ENCODE data around the gene NVL. TPM values are rescaled to one million over a fixed set of nuclear protein-coding genes. Genes with fewer than 3 reads are reported as not detected.

Gene NVL
- total RNA-seq, 2 experiments from 2014 or later, result 37.7 to 40.4 TPM

DNA sequence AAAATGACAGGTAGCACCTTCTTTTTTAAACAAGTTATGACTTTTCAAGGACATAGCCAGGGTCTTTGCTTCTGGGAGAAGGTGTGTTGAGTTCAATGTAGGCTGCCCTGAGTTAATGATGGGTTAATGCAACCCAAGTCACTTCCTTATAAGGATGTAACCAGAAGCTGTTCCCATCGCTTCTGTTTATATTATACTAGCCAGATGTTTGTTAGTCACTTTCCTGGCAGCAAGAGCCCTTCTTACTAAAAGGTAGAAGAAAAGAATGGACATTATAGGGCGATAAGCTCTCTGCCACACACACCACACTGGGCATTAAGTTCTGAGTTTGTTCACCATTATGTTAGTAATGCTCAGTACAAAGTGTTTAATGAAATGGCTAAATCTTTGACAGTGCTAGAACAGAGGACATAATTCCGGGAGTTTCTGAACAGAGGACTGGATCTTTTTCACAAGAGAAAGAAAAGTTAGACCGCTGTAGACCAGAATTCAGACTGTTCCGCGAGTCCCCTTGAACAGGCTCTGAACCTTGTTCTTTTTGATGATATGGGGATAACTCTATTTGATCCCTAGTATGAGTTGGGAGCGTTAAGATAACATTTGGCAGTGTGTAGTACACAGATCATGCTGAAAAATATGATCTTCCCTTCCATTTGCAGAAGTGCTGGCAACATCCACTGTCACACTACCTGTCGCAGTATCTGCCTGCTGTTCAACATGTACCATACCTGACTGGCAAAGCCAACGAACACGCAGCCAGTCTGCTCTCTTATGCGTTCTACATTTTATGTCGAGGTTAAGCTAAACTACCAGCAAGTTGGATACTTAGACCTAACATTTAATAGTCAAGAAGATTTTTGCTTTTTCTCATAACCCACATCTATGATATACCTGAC is 105.9 kb downstream of the NVL start:
- POLR2A ChIA-PET, result no interaction called here
- H3K4me1 Mint-ChIP-seq (ENCODE audit: low read depth), result no peaks in the 10 kb centered on the region

DNA sequence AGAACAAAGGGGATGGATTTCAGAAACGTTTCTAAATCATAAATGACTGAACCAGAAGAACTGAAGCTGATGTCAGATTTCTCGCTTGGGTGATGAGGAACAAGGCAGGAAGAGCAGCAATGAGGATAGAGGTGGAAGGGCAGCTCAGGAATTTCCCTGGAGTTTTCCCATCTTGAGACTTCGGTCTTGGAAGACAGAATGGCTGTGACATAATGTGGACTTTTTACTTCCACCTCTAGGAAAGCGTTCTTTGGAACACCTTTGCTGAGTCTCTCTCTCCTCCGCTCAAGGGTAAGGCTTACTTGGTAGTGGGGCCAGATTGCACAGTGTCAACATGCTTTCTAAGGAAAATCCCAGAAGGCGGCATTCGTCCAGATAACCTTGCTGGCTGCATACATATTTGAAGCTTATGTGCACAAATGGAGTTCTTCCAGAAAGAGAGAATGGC is 110.3 kb downstream of the NVL start:
- ChIA-PET CTCF (no interaction called here), POLR2A (interaction anchor here (0.6 kb wide), 1 partner anchor 373 kb away, joined by 3 read pairs; no protein-coding TSS in a partner anchor)
- H3K4me3 Mint-ChIP-seq, result no peak overlapping the region
- no peak for ATAC-seq
- H3K36me3 Mint-ChIP-seq (ENCODE audit: low read depth), result no peaks in the 10 kb centered on the region
- H3K27ac Mint-ChIP-seq, result no peak overlapping the region
- intact Hi-C loops (cut with micrococcal nuclease), result no loop called here
- no peaks in the 10 kb centered on the region for H3K27me3 Mint-ChIP-seq
- H3K9me3 Mint-ChIP-seq, result no peaks in the 10 kb centered on the region
- no peaks in the 10 kb centered on the region for H3K4me1 Mint-ChIP-seq (ENCODE audit: low read depth)
- TF ChIP-seq, protein P1, sequence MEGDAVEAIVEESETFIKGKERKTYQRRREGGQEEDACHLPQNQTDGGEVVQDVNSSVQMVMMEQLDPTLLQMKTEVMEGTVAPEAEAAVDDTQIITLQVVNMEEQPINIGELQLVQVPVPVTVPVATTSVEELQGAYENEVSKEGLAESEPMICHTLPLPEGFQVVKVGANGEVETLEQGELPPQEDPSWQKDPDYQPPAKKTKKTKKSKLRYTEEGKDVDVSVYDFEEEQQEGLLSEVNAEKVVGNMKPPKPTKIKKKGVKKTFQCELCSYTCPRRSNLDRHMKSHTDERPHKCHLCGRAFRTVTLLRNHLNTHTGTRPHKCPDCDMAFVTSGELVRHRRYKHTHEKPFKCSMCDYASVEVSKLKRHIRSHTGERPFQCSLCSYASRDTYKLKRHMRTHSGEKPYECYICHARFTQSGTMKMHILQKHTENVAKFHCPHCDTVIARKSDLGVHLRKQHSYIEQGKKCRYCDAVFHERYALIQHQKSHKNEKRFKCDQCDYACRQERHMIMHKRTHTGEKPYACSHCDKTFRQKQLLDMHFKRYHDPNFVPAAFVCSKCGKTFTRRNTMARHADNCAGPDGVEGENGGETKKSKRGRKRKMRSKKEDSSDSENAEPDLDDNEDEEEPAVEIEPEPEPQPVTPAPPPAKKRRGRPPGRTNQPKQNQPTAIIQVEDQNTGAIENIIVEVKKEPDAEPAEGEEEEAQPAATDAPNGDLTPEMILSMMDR (IDR thresholded peaks at IDR 0.05), result no peak
- DNase-seq, result no peak

More for the DNA sequence above, 105.9 kb downstream of the NVL start:
- Mint-ChIP-seq H3K27me3 (no peaks in the 10 kb centered on the region), H3K9me3 (no peaks in the 10 kb centered on the region), H3K36me3 (ENCODE audit: low read depth) (peaks cover 2% of the 10 kb centered on the region), H3K4me3 (no peak overlapping the region), H3K27ac (no peak overlapping the region)
- CTCF ChIA-PET, result no interaction called here
- intact Hi-C loops (cut with micrococcal nuclease), result no loop called here
- ATAC-seq, result no peak
- DNase-seq, result no peak
- TF ChIP-seq, protein P1 (IDR thresholded peaks at IDR 0.05), result no peak

DNA sequence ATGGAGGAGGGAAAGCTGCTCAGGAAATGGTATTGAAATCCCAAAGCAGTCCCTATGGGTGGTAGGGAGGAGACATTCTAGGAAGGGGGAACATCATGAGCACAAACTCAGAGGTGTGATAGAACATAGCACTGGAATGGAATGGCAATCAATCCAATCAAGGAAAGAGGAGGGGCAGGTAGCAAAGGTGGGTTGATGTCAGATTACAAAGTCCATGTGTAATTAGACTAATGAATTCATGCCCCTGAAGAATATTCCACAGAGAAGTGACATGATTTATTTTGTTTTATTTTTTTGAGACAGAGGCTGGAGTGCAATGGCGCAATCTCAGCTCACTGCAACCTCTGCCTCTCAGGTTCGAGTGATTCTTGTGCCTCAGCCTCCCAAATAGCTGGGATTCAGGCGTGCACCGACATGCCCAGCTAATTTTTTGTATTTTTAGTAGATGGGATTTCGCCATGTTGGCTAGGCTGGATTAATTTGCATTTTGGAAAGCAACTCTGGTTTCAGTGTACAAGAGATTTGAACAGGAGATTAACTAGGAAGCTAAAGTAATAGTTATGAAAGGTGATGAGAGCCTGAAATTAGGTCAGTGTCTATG is 110.9 kb downstream of the NVL start:
- ChIA-PET CTCF (no interaction called here), POLR2A (interaction anchor here (0.6 kb wide), 1 partner anchor 373 kb away, joined by 3 read pairs; no protein-coding TSS in a partner anchor)
- TF ChIP-seq, protein P1 (IDR thresholded peaks at IDR 0.05), result no peak
- H3K4me1 Mint-ChIP-seq (ENCODE audit: low read depth), result no peaks in the 10 kb centered on the region
- DNase-seq, result no peak
- H3K36me3 Mint-ChIP-seq (ENCODE audit: low read depth), result no peaks in the 10 kb centered on the region
- no peak overlapping the region for H3K4me3 Mint-ChIP-seq
- H3K27me3 Mint-ChIP-seq, result no peaks in the 10 kb centered on the region
- no peaks in the 10 kb centered on the region for H3K9me3 Mint-ChIP-seq
- intact Hi-C loops (cut with micrococcal nuclease), result no loop called here
- H3K27ac Mint-ChIP-seq, result no peak overlapping the region
- no peak for ATAC-seq

DNA sequence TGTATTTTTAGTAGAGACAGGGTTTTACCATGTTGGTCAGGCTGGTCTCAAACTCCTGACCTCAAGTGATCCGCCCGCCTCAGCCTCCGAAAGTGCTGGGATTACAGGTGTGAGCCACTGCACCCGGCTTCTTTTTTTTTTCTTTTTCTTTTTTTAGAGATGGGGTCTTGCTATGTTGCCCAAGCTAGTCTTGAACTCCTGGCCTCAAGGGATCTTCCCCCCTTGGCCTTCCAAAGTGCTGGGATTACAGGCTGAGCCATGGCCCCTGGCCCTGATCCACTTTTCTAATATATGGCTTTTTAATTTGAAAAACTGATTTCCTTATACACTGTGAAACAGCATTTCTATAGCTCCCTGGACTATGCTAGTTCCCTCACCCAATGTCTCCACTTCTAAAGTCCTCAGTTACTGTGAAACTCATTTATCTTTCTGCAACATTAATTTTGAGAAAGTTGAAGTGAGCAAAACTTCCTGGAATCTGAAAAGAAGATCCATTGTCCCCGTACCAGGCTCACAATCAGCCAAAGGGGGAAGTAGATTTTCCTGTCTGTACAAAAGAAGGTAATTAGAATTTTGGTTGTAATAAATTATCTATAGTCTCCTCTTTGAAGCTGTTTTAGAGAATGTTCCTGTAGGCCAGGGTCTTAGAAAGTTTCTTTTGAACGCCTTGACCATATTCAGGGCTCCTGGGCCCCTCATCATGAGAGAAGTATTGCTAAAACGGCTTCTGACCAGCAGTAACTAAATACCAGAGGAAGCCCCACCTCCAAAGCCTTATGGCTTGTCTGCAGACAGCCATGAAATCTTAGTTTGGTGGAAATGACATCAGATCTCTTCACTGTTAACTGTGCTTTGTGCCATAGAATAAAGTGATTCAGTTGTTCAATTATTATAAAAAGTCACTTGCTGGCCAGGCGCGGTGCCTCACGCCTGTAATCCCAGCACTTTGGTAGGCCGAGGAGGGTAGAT is 112.0 kb downstream of the NVL start:
- no peaks in the 10 kb centered on the region for H3K36me3 Mint-ChIP-seq (ENCODE audit: low read depth)
- H3K4me3 Mint-ChIP-seq, result no peak overlapping the region
- DNase-seq (no peak), ATAC-seq (no peak)
- no peaks in the 10 kb centered on the region for H3K4me1 Mint-ChIP-seq (ENCODE audit: low read depth)
- no peaks in the 10 kb centered on the region for H3K9me3 Mint-ChIP-seq
- ChIA-PET POLR2A (no interaction called here), CTCF (no interaction called here)
- intact Hi-C loops (cut with micrococcal nuclease), result no loop called here
- H3K27ac Mint-ChIP-seq, result no peak overlapping the region
- H3K27me3 Mint-ChIP-seq, result no peaks in the 10 kb centered on the region
- TF ChIP-seq, protein P1 (IDR thresholded peaks at IDR 0.05), result no peak
